Activated CD8-positive, alpha-beta memory T cell treated with anti-CD3 and anti-CD28 coated beads, Interleukin-2, amount 10 ng/mL, durations not matched to agents 7 days and 5 days (primary cell): ENCODE data around the gene HOXA7. TPM values are rescaled to one million over a fixed set of nuclear protein-coding genes. Genes with fewer than 3 reads are reported as not detected.

Source experiments
- ATAC-seq: fragments of 150-1000 bp; cut with Tn5 transposase; one replicate; pipeline ENCODE4 v1.10.0; 2021; ENCODE audit warnings: moderate library complexity
- CTCF ChIA-PET: fragments of 350-600 bp; sonication (Branson Sonifier 250); formaldehyde crosslinking; loops from one replicate; lab custom pipeline; 2021; ENCODE audit warnings: antibody characterized with exemption; lab: Charles Lee
- DNase-seq: peaks from one replicate; pipeline ENCODE4 v3.0.0-alpha.2; 2020
- H3K27ac Mint-ChIP-seq: one replicate; pipeline ENCODE4 v1.8.0; 2021; ENCODE audit warnings: mild to moderate bottlenecking, mixed read lengths
- H3K27me3 Mint-ChIP-seq: one replicate; pipeline ENCODE4 v1.8.0; 2021; ENCODE audit warnings: mixed read lengths
- H3K36me3 Mint-ChIP-seq: one replicate; pipeline ENCODE4 v1.8.0; 2021; ENCODE audit warnings: mild to moderate bottlenecking, mixed read lengths
- H3K4me1 Mint-ChIP-seq: one replicate; pipeline ENCODE4 v1.8.0; 2021; ENCODE audit warnings: mixed read lengths
- H3K4me3 Mint-ChIP-seq: one replicate; pipeline ENCODE4 v1.8.0; 2021; ENCODE audit warnings: mild to moderate bottlenecking, moderate library complexity, mixed read lengths
- H3K9me3 Mint-ChIP-seq: one replicate; pipeline ENCODE4 v1.8.0; 2022; ENCODE audit warnings: low read depth, mixed read lengths
- total RNA-seq, 2 experiments: library from RNA; stranded (reverse); gene quantifications; one replicate each; pipeline ENCODE4 v1.2.3, GENCODE V29; 2021

HOXA7 gene
- total RNA-seq, 2 experiments from 2014 or later = not detected

GRCh38 chr7:27182861-27183681, 26.6 kb upstream of the HOXA7 start:
- no peak overlapping the region for H3K27ac Mint-ChIP-seq
- no peak for DNase-seq
- no peak for ATAC-seq
- CTCF ChIA-PET = interaction anchor here (1.0 to 2.0 kb wide), 3 partner anchors 13 to 22 kb away, joined by 3 to 13 read pairs (median 4); no protein-coding TSS in a partner anchor
- no peak overlapping the region for H3K4me3 Mint-ChIP-seq
- peaks cover 86% of the 10 kb centered on the region for H3K27me3 Mint-ChIP-seq
- H3K4me1 Mint-ChIP-seq = peaks cover 24% of the 10 kb centered on the region
- H3K9me3 Mint-ChIP-seq = no peaks in the 10 kb centered on the region
- H3K36me3 Mint-ChIP-seq = no peaks in the 10 kb centered on the region

GRCh38 chr7:27182285-27182841, 25.9 kb upstream of the HOXA7 start:
- H3K27me3 Mint-ChIP-seq = peaks cover 86% of the 10 kb centered on the region
- peaks cover 20% of the 10 kb centered on the region for H3K4me1 Mint-ChIP-seq
- no peak overlapping the region for H3K27ac Mint-ChIP-seq
- no peaks in the 10 kb centered on the region for H3K36me3 Mint-ChIP-seq
- no peak for ATAC-seq
- DNase-seq = no peak
- H3K4me3 Mint-ChIP-seq = no peak overlapping the region
- no peaks in the 10 kb centered on the region for H3K9me3 Mint-ChIP-seq
- CTCF ChIA-PET = interaction anchor here (1.0 to 2.0 kb wide), 3 partner anchors 14 to 21 kb away, joined by 3 to 13 read pairs (median 4); no protein-coding TSS in a partner anchor

- no peaks in the 10 kb centered on the region for H3K36me3 Mint-ChIP-seq
- peaks cover 85% of the 10 kb centered on the region for H3K27me3 Mint-ChIP-seq
- no peaks in the 10 kb centered on the region for H3K9me3 Mint-ChIP-seq
- no peak overlapping the region for H3K4me3 Mint-ChIP-seq
- H3K4me1 Mint-ChIP-seq = peaks cover 20% of the 10 kb centered on the region
- CTCF ChIA-PET = interaction anchor here (1.2 kb wide), 1 partner anchor 19 kb away, joined by 4 read pairs; no protein-coding TSS in a partner anchor
- no peak overlapping the region for H3K27ac Mint-ChIP-seq
- no peak for DNase-seq
- no peak for ATAC-seq
Observed at GRCh38 chr7:27181795-27182275, 25.4 kb upstream of the HOXA7 start.

- Mint-ChIP-seq H3K27ac (no peak overlapping the region), H3K4me1 (peaks cover 14% of the 10 kb centered on the region), H3K36me3 (no peaks in the 10 kb centered on the region), H3K4me3 (no peak overlapping the region), H3K9me3 (no peaks in the 10 kb centered on the region), H3K27me3 (peaks cover 84% of the 10 kb centered on the region)
- DNase-seq (no peak), ATAC-seq (no peak)
- CTCF ChIA-PET = interaction anchor here (1.0 to 2.4 kb wide), 11 partner anchors 10 to 1221 kb away, joined by 3 to 13 read pairs (median 6); no protein-coding TSS in a partner anchor
Observed at GRCh38 chr7:27180431-27181420, 24.3 kb upstream of the HOXA7 start.

GRCh38 chr7:27179503-27180430, 23.3 kb upstream of the HOXA7 start:
- Mint-ChIP-seq H3K4me3 (no peak overlapping the region), H3K36me3 (no peaks in the 10 kb centered on the region), H3K27me3 (peaks cover 82% of the 10 kb centered on the region), H3K27ac (no peak overlapping the region), H3K4me1 (peaks cover 6% of the 10 kb centered on the region), H3K9me3 (no peaks in the 10 kb centered on the region)
- CTCF ChIA-PET = interaction anchor here (0.9 to 2.4 kb wide), 16 partner anchors 7 to 1287 kb away, joined by 3 to 13 read pairs (median 4); no protein-coding TSS in a partner anchor
- peak; percentile 58 for DNase-seq
- ATAC-seq = peak; percentile 68

GRCh38 chr7:27179030-27179429, 22.6 kb upstream of the HOXA7 start:
- no peak overlapping the region for H3K27ac Mint-ChIP-seq

GRCh38 chr7:27178366-27178765, 21.9 kb upstream of the HOXA7 start:
- peaks cover 4% of the 10 kb centered on the region for H3K4me1 Mint-ChIP-seq
- no peaks in the 10 kb centered on the region for H3K9me3 Mint-ChIP-seq
- H3K4me3 Mint-ChIP-seq = no peak overlapping the region
- ATAC-seq (no peak), DNase-seq (no peak)
- no peak overlapping the region for H3K27ac Mint-ChIP-seq
- peaks cover 77% of the 10 kb centered on the region for H3K27me3 Mint-ChIP-seq
- CTCF ChIA-PET = interaction anchor here (1.7 to 2.4 kb wide), 4 partner anchors 8 to 18 kb away, joined by 4 to 13 read pairs (median 10); no protein-coding TSS in a partner anchor
- no peaks in the 10 kb centered on the region for H3K36me3 Mint-ChIP-seq

More at GRCh38 chr7:27179030-27179429, 22.6 kb upstream of the HOXA7 start:
- no peak for DNase-seq
- no peaks in the 10 kb centered on the region for H3K9me3 Mint-ChIP-seq
- CTCF ChIA-PET = interaction anchor here (0.9 to 2.4 kb wide), 13 partner anchors 8 to 1286 kb away, joined by 3 to 13 read pairs (median 4); no protein-coding TSS in a partner anchor
- H3K4me3 Mint-ChIP-seq = no peak overlapping the region
- H3K27me3 Mint-ChIP-seq = peaks cover 82% of the 10 kb centered on the region
- ATAC-seq = no peak
- H3K4me1 Mint-ChIP-seq = peaks cover 4% of the 10 kb centered on the region
- H3K36me3 Mint-ChIP-seq = no peaks in the 10 kb centered on the region

- Mint-ChIP-seq H3K36me3 (no peaks in the 10 kb centered on the region), H3K4me3 (no peak overlapping the region), H3K4me1 (peaks cover 4% of the 10 kb centered on the region), H3K27ac (no peak overlapping the region), H3K9me3 (no peaks in the 10 kb centered on the region), H3K27me3 (peaks cover 74% of the 10 kb centered on the region)
- DNase-seq (no peak), ATAC-seq (no peak)
- CTCF ChIA-PET = interaction anchor here (1.7 kb wide), 1 partner anchor 9 kb away, joined by 4 read pairs; no protein-coding TSS in a partner anchor
Observed at GRCh38 chr7:27177795-27178320, 21.4 kb upstream of the HOXA7 start.

GRCh38 chr7:27176962-27177794, 20.7 kb upstream of the HOXA7 start:
- CTCF ChIA-PET = interaction anchor here (0.9 to 1.9 kb wide), 2 partner anchors 11 to 16 kb away, joined by 3 to 7 read pairs; no protein-coding TSS in a partner anchor

GRCh38 chr7:27176524-27176845, 20.0 kb upstream of the HOXA7 start:
- ATAC-seq = no peak
- H3K4me3 Mint-ChIP-seq = no peak overlapping the region
- DNase-seq = no peak
- H3K27me3 Mint-ChIP-seq = peaks cover 75% of the 10 kb centered on the region
- CTCF ChIA-PET = interaction anchor here (0.9 to 1.9 kb wide), 2 partner anchors 12 to 16 kb away, joined by 3 to 7 read pairs; no protein-coding TSS in a partner anchor
- H3K27ac Mint-ChIP-seq = no peak overlapping the region
- no peaks in the 10 kb centered on the region for H3K9me3 Mint-ChIP-seq
- peaks cover 9% of the 10 kb centered on the region for H3K4me1 Mint-ChIP-seq
- peaks cover 2% of the 10 kb centered on the region for H3K36me3 Mint-ChIP-seq

More at GRCh38 chr7:27176962-27177794, 20.7 kb upstream of the HOXA7 start:
- Mint-ChIP-seq H3K4me3 (no peak overlapping the region), H3K36me3 (no peaks in the 10 kb centered on the region), H3K9me3 (no peaks in the 10 kb centered on the region), H3K27me3 (peaks cover 74% of the 10 kb centered on the region), H3K27ac (no peak overlapping the region), H3K4me1 (peaks cover 5% of the 10 kb centered on the region)
- ATAC-seq (no peak), DNase-seq (no peak)
